ENCODE results near the gene CD3E.

CD3E gene

GRCh38 chr11:118328745-118329144, 24.2 kb downstream of the CD3E start:
- no peak for FAIRE-seq

- FAIRE-seq: no peak
Observed at GRCh38 chr11:118334745-118335144, 30.2 kb downstream of the CD3E start.

GRCh38 chr11:118338637-118339061, 34.1 kb downstream of the CD3E start:
- no peak for FAIRE-seq

- no peak for FAIRE-seq
Observed at GRCh38 chr11:118339281-118339961, 34.9 kb downstream of the CD3E start.

GRCh38 chr11:118340449-118340848, 35.9 kb downstream of the CD3E start:
- no peak for FAIRE-seq

GRCh38 chr11:118341261-118341660, 36.7 kb downstream of the CD3E start:
- no peak for FAIRE-seq

- no peak for FAIRE-seq
Observed at GRCh38 chr11:118341815-118342489, 37.4 kb downstream of the CD3E start.

GRCh38 chr11:118342503-118343161, 38.1 kb downstream of the CD3E start, which contains the start of gene CD3D:
Gene CD3D, minus strand, starts transcription at chr11:118342705. Its CDS starts 98 bp downstream, at chr11:118342607.
- no peak for FAIRE-seq

- no peak for FAIRE-seq
Observed at GRCh38 chr11:118343248-118343647, 38.7 kb downstream of the CD3E start.

GRCh38 chr11:118343981-118344515, 39.5 kb downstream of the CD3E start, which contains the start of gene CD3G:
Gene CD3G, plus strand, starts transcription at chr11:118344344. Its CDS starts 80 bp downstream, at chr11:118344424.
- no peak for FAIRE-seq

- FAIRE-seq: no peak
Observed at GRCh38 chr11:118349475-118349874, 44.9 kb downstream of the CD3E start.

GRCh38 chr11:118353084-118353710, 48.7 kb downstream of the CD3E start:
- no peak for FAIRE-seq

GRCh38 chr11:118358071-118358470, 53.5 kb downstream of the CD3E start:
- FAIRE-seq: no peak

GRCh38 chr11:118359295-118359958, 54.9 kb downstream of the CD3E start, which contains the start of gene UBE4A:
Gene UBE4A, plus strand, starts transcription at chr11:118359600. Its CDS starts 5,481 bp downstream, at chr11:118365081.
- no peak for FAIRE-seq

- no peak for FAIRE-seq
Observed at GRCh38 chr11:118364956-118365615, 60.6 kb downstream of the CD3E start.

Data from colon (tissue), 2 donors.